ENCODE results near the gene MUC2.

The MUC2 gene

DNA sequence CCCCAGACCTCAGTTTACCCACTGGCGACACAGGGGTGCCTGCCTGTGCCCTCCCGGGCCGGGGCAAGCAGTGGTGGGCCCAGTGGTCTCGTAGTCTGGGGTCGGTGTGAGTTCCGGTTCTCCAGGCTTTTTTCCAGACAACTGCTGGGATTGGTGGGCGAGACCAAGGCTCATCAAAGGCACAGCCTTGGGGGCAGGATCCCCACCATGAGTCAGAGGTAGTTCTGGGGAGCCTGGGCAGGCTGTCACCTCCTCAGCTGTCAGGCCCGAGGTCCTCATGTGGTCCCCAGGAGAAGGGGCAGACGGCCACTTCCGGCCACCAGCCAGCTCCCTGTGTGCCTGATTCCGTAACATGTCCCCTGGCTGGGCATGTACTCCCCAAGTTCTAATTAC is 827 bp upstream of the MUC2 start:
- DNase-seq, result no peak

GRCh38 chr11:1075341-1075911 is 752 bp downstream of the MUC2 start:
- DNase-seq, result no peak

GRCh38 chr11:1076061-1076665 is 1.5 kb downstream of the MUC2 start:
- DNase-seq, result no peak

GRCh38 chr11:1077033-1077416 is 2.4 kb downstream of the MUC2 start:
- DNase-seq, result no peak

DNA sequence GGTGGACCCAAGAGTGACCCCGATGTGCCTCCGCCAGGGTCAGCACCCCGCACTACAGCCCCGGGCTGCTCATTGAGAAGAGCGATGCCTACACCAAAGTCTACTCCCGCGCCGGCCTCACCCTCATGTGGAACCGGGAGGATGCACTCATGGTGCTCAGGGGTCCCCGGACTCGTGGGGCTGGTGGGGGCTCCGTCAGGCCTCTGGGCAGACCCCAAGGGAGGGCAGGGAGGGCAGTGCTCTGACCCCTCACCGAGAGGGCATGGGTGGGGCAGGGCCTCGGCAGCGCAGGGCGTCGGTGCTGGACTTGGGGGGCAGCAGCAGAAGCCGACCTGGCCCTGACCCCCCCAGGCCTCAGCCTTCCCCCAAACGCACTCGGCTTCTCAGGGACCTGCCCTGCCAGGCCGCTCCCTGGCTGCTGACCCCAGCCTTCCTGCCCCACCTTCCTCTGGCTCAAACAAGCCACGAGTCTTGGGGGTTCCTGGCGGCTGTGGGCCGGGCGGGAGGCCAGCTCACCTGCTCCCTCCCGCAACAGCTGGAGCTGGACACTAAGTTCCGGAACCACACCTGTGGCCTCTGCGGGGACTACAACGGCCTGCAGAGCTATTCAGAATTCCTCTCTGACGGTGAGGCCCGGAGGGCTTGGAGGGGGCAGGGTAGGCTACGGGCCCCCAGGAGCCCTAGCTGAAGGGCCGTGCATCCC is 2.9 kb downstream of the MUC2 start:
- no peak for DNase-seq

DNA sequence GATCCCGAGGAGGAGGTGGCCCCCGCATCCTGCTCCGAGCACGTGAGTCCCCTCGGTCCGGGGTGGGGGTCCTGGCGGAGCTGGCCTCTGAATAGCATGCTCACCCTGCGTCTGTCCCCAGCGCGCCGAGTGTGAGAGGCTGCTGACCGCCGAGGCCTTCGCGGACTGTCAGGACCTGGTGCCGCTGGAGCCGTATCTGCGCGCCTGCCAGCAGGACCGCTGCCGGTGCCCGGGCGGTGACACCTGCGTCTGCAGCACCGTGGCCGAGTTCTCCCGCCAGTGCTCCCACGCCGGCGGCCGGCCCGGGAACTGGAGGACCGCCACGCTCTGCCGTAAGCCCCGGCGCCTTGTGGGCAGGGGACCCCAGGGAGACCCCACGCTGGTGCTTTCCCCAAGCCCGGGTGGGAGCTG is 3.5 kb downstream of the MUC2 start:
- no peak for DNase-seq

- no peak for DNase-seq
Measured at GRCh38 chr11:1081601-1082311, 7.1 kb downstream of the MUC2 start.

- no peak for DNase-seq
Measured at GRCh38 chr11:1082346-1082727, 7.7 kb downstream of the MUC2 start.

DNA sequence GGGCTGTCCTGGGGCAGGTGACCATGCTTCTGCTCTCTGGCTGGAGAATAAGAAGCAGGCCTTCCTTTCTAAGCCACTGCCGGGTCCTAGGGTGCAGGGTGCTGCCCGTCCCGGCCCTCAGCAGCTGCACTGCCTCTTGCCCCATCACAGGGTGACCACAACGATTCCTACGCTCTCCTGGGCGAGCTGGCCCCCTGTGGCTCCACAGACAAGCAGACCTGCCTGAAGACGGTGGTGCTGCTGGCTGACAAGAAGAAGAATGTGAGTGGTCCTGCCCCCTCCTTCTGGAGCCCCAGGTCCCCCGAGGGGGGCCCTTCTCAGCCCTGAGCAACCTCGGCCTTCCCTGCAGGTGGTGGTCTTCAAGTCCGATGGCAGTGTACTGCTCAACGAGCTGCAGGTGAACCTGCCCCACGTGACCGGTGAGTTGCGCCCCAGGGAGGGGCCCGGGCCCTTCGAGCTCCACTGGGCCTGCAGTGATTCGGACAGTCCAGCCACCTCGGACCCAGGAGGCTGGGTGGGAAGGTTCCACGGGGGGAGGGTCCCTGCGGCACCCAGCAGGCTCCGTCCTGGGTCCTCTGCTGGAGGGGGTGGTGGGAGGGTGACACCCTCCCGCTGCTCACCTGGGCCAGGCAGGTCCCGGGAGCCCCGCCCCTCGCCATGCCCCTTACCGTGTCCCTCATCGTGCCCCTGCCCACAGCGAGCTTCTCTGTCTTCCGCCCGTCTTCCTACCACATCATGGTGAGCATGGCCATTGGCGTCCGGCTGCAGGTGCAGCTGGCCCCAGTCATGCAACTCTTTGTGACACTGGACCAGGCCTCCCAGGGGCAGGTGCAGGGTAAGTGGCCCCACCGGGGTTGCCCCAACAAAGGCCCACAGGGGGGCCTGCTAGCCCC is 8.3 kb downstream of the MUC2 start:
- no peak for DNase-seq

- no peak for DNase-seq
Measured at GRCh38 chr11:1083621-1084551, 9.2 kb downstream of the MUC2 start.

DNA sequence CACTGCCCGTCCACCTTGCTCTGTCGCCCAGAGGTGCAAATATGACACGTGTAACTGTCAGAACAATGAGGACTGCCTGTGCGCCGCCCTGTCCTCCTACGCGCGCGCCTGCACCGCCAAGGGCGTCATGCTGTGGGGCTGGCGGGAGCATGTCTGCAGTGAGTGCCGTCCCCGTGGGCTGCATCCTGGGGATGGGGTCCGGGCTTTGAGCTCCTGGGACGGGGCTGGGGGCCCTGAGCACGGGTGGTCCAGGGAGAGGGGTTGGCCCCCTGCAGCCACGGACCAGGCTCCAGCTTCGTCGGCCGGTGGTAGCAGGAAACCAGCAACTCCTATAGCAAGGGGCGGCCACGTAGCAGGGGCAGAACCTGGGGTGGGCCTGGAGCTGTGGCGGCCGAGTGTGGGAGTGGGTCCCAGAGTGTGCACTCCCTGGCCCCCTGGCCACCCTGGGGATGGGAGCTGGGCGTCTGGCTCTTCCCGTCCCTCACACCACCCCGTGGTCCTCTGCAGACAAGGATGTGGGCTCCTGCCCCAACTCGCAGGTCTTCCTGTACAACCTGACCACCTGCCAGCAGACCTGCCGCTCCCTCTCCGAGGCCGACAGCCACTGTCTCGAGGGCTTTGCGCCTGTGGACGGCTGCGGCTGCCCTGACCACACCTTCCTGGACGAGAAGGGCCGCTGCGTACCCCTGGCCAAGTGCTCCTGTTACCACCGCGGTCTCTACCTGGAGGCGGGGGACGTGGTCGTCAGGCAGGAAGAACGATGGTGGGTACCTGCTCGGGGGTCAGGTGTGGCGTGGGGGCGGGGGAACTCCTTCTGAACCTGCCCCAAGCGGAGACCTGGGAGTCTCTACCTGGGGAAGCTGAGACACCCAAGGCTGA is 10.1 kb downstream of the MUC2 start:
- DNase-seq, result no peak

DNA sequence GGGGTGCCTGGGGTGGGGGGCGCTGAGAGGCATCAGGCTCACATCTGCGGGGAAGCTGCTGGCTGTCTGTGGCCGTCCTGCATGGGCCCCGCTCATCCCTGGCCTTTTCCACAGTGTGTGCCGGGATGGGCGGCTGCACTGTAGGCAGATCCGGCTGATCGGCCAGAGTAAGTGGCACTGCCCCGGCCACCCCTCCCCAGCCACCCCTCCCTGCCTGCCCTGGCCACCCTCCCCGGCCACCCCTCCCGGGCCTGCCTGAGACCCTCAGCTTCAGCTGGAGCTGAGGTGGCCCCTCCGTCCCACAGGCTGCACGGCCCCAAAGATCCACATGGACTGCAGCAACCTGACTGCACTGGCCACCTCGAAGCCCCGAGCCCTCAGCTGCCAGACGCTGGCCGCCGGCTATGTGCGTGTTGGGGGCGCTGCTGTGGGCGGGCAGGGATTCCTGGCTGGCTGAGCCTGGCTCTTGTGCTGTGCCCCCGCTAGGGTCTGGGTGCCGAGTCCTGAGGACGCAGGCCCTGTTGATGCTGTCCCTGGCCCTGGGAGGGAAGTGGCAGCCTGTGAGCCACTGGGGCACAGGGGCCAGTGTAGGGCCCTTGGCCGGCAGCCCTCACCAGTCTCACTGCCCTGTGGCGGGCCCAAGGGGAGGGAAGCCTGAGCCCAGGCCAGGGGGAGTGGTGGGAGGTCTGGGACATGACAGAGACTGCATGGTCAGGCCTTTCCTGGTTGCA is 10.9 kb downstream of the MUC2 start:
- no peak for DNase-seq

GRCh38 chr11:1086171-1087102 is 11.8 kb downstream of the MUC2 start:
- no peak for DNase-seq

DNA sequence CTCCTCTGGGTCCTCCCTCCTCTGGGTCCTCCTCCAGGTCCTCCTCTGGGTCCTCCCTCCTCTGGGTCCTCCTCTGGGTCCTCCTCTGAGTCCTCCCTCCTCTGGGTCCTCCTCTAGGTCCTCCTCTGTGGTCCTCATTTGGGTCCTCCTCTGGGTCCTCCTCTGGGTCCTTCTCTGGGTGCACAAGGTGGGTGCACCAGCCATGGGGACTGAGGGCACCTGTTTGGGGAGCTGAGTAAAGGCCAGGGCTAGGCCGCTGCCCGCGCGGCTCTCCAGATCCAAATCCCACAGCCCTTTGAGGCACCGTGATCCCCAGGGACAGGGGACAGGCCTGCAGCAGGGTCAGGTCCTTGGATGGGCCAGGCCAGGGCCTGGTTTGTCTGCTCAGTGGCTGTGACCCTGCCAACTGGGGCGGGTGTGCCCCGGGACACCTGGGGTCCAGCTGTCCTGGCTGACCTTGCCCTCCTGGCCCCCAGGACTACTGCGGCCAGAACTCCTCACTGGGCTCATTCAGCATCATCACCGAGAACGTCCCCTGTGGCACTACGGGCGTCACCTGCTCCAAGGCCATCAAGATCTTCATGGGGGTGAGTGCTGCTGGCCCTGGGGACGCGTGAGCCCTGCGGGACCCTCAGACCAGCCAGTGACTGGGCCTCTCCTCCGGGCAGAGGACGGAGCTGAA is 12.7 kb downstream of the MUC2 start:
- no peak for DNase-seq

DNA sequence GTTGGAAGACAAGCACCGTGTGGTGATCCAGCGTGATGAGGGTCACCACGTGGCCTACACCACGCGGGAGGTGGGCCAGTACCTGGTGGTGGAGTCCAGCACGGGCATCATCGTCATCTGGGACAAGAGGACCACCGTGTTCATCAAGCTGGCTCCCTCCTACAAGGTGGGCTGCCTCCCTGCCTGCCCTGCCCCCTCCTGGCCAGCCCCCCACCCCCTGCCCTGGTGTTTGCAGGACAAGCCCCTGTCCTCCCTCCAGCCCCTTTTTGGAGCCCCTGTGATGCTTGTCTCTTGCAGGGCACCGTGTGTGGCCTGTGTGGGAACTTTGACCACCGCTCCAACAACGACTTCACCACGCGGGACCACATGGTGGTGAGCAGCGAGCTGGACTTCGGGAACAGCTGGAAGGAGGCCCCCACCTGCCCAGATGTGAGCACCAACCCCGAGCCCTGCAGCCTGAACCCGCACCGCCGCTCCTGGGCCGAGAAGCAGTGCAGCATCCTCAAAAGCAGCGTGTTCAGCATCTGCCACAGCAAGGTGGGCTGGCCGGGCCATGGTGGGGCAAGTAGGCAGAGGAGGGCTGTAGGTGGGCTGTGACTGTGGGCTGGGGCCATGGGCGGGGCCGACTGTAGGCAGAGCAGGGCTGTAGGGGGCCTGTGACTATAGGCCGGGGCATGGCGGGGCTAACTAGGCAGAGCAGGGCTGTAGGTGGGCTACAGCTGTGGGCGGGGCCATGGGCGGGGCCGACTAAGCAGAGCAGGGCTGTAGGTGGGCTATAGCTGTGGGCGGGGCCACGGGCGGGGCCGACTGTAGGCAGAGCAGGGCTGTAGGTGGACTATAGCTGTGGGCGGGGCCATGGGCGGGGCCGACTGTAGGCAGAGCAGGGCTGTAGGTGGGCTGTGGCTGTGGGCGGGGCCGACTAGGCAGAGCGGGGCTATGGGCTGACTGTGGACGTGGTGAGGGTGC is 13.6 kb downstream of the MUC2 start:
- DNase-seq, result no peak

GRCh38 chr11:1088927-1089737 is 14.5 kb downstream of the MUC2 start:
- DNase-seq, result no peak
